HCT116 (cell line): ENCODE data around the gene CLEC4M. TPM values are rescaled to one million over a fixed set of nuclear protein-coding genes. Genes with fewer than 3 reads are reported as not detected.

ENCODE experiments used
- ATAC-seq: fragments of 200-7000 bp; cut with Tn5 transposase; 2 replicates; pipeline ENCODE4 v1.9.1; 2020; ENCODE audit warnings: mild to moderate bottlenecking, moderate library complexity
- BruUV-seq: library from RNA; stranded (reverse); fragments of 400-500 nt; replicated peaks from 2 replicates; lab custom pipeline; 2021; lab: Mats Ljungman, UMichigan
- CTCF ChIA-PET: fragments of 300-600 bp; sonication (Branson Sonifier 250); formaldehyde crosslinking; loops from one replicate; lab custom pipeline; 2021; ENCODE audit warnings: antibody characterized with exemption; lab: Charles Lee
- POLR2A ChIA-PET: fragments of 300-600, 350-600 bp; sonication (Branson Sonifier 250); formaldehyde crosslinking; loops from one replicate; lab custom pipeline; 2021; ENCODE audit warnings: antibody characterized with exemption; lab: Charles Lee
- RAD21 ChIA-PET, 2 experiments: fragments of 300-600 bp; sonication (Branson Sonifier 250); formaldehyde crosslinking; loops; one replicate each; lab custom pipeline; 2023; ENCODE audit warnings: low total read pairs in 2 of 2; ENCODE audit not compliant: uncharacterized antibody in 2 of 2, unreplicated experiment in 2 of 2, low non-redundant PET in 1 of 2; lab: Charles Lee
- DNase-seq: peaks from one replicate; pipeline ENCODE4 v3.0.0-alpha.2; 2010; ENCODE audit warnings: low read depth, low spot score
- H2AFZ ChIP-seq: fragments of 200-600 bp; shearing (Covaris generic), sonication (generic); 2 replicates; pipeline ENCODE4 v1.6.1; 2017; ENCODE audit warnings: low read depth, mixed run types, mixed read lengths, antibody characterized with exemption, low read length; ENCODE audit not compliant: poor library complexity, severe bottlenecking
- H3K27ac ChIP-seq: 2 replicates; pipeline ENCODE4 v1.5.1; 2012; ENCODE audit warnings: low read depth, low read length
- H3K27me3 ChIP-seq: fragments of 200-600 bp; sonication (generic); 2 replicates; pipeline ENCODE4 v1.6.1; 2016; ENCODE audit warnings: mixed run types, low read length, mixed read lengths; ENCODE audit not compliant: insufficient read depth
- H3K36me3 ChIP-seq, 2 experiments: fragments of 200-500 bp in 1 of 2; fragments of 200-600 bp in 1 of 2; sonication (Bioruptor generic) in 1 of 2; sonication (generic) in 1 of 2; 2 replicates each; pipeline versions ENCODE4 v1.5.1 to v1.6.1; 2014 to 2016; ENCODE audit warnings: low read length in 2 of 2, inconsistent platforms in 1 of 2, mixed read lengths in 1 of 2, mixed run types in 1 of 2; ENCODE audit not compliant: insufficient read depth in 2 of 2, control insufficient read depth in 1 of 2
- H3K4me1 ChIP-seq, 2 experiments: fragments of 200-600 bp in 1 of 2; sonication (generic) in 1 of 2; 2 replicates each; pipeline versions ENCODE4 v1.5.1 to v1.6.1; 2012 to 2017; ENCODE audit warnings: low read length in 2 of 2, inconsistent platforms in 1 of 2, mild to moderate bottlenecking in 1 of 2, mixed read lengths in 1 of 2, mixed run types in 1 of 2, moderate library complexity in 1 of 2; ENCODE audit not compliant: insufficient read depth in 2 of 2, control insufficient read depth in 1 of 2
- H3K4me2 ChIP-seq: fragments of 200-600 bp; sonication (generic); 2 replicates; pipeline ENCODE4 v1.6.1; 2017; ENCODE audit warnings: mixed run types, low read length, mixed read lengths
- H3K4me3 ChIP-seq, 2 experiments: fragments of 200-600 bp in 1 of 2; sonication (generic) in 1 of 2; replicated peaks in 1 of 2; 2 replicates each; pipeline ENCODE4 v1.5.1; 2011 to 2016; ENCODE audit warnings: low read length in 2 of 2, control low read depth in 1 of 2, low read depth in 1 of 2, mild to moderate bottlenecking in 1 of 2, mixed read lengths in 1 of 2, mixed run types in 1 of 2
- H3K79me2 ChIP-seq: fragments of 200-600 bp; sonication (generic); 2 replicates; pipeline ENCODE4 v1.6.1; 2017; ENCODE audit warnings: mild to moderate bottlenecking, mixed run types, low read length, moderate library complexity, mixed read lengths; ENCODE audit not compliant: insufficient read depth
- H3K9ac ChIP-seq: fragments of 200-600 bp; sonication (generic); 2 replicates; pipeline ENCODE4 v1.6.1; 2016; ENCODE audit warnings: low read length, mixed read lengths
- H3K9me2 ChIP-seq: fragments of 200-600 bp; sonication (generic), shearing (Covaris generic); 2 replicates; pipeline ENCODE4 v1.6.1; 2017; ENCODE audit warnings: mixed run types, mild to moderate bottlenecking, moderate library complexity; ENCODE audit not compliant: insufficient read depth
- H3K9me3 ChIP-seq, 2 experiments: fragments of 200-500 bp in 1 of 2; fragments of 200-600 bp in 1 of 2; sonication (Bioruptor generic) in 1 of 2; sonication (generic) in 1 of 2; 2 replicates each; pipeline ENCODE4 v1.6.1; 2014 to 2017; ENCODE audit warnings: low read length in 2 of 2, mixed read lengths in 2 of 2, inconsistent platforms in 1 of 2, low read depth in 1 of 2, mild to moderate bottlenecking in 1 of 2, mixed run types in 1 of 2, moderate library complexity in 1 of 2; ENCODE audit not compliant: control insufficient read depth in 1 of 2, insufficient read depth in 1 of 2
- H4K20me1 ChIP-seq: fragments of 200-600 bp; sonication (generic), shearing (Covaris generic); 2 replicates; pipeline ENCODE4 v1.6.1; 2017; ENCODE audit warnings: mixed run types, mild to moderate bottlenecking, moderate library complexity; ENCODE audit not compliant: insufficient read depth
- CBX3 ChIP-seq: IDR thresholded peaks from 2 replicates; pipeline ENCODE4 v1.6.1; 2012; ENCODE audit warnings: low read depth
- ELF1 ChIP-seq: IDR thresholded peaks from 2 replicates; pipeline ENCODE4 v1.6.1; 2012; ENCODE audit warnings: low read depth, borderline replicate concordance
- EZH2 ChIP-seq: fragments of 200-600 bp; sonication (generic); IDR thresholded peaks from 2 replicates; pipeline ENCODE4 v1.6.1; 2017; ENCODE audit warnings: antibody characterized with exemption, mixed run types
- EZH2phosphoT487 ChIP-seq: fragments of 200-600 bp; IDR thresholded peaks from 2 replicates; pipeline ENCODE4 v1.6.1; 2018; ENCODE audit warnings: antibody characterized with exemption, borderline replicate concordance
- FOSL1 ChIP-seq: IDR thresholded peaks from 2 replicates; pipeline ENCODE4 v1.6.1; 2012; ENCODE audit warnings: low read depth
- JUND ChIP-seq: IDR thresholded peaks from 2 replicates; pipeline ENCODE4 v1.6.1; 2012
- RAD21 ChIP-seq: IDR thresholded peaks from 2 replicates; pipeline ENCODE4 v1.6.1; 2012; ENCODE audit warnings: low read depth, mild to moderate bottlenecking
- SIN3A ChIP-seq: IDR thresholded peaks from 2 replicates; pipeline ENCODE4 v1.6.1; 2012; ENCODE audit warnings: low read depth
- SP1 ChIP-seq: IDR thresholded peaks from 2 replicates; pipeline ENCODE4 v1.6.1; 2012; ENCODE audit warnings: low read depth
- SRF ChIP-seq: IDR thresholded peaks from 2 replicates; pipeline ENCODE4 v1.6.1; 2012; ENCODE audit warnings: low read depth
- YY1 ChIP-seq: IDR thresholded peaks from 2 replicates; pipeline ENCODE4 v1.6.1; 2011; ENCODE audit warnings: low read length, low read depth, moderate library complexity, mild to moderate bottlenecking; ENCODE audit not compliant: insufficient replicate concordance; ENCODE audit errors: extremely low read depth
- ZFX ChIP-seq: fragments of 450-650 bp; IDR thresholded peaks from 2 replicates; pipeline ENCODE4 v1.6.1; 2017
- ZNF274 ChIP-seq: fragments of 200-500 bp; sonication (Bioruptor generic); IDR thresholded peaks from 2 replicates; pipeline ENCODE4 v1.6.1; 2014; ENCODE audit warnings: mild to moderate bottlenecking, low read depth, low read length, inconsistent platforms
- intact Hi-C: fragments of 100-400 bp; cut with micrococcal nuclease; formaldehyde crosslinking; loops from 2 replicates; pipeline ENCODE4 v1.10.0; 2022
- total RNA-seq: library from RNA; stranded (reverse); gene quantifications from one replicate; pipeline ENCODE4 v1.2.1, GENCODE V29; 2021; ENCODE audit not compliant: unreplicated experiment
- TF ChIP-seq, protein P1 (sequence below): IDR thresholded peaks from 2 replicates; pipeline ENCODE4 v1.6.1; 2012
- TF ChIP-seq, protein P2 (sequence below): IDR thresholded peaks from 2 replicates; pipeline ENCODE4 v1.6.1; 2012

CLEC4M gene
- total RNA-seq, 1 experiment from 2014 or later: not detected

DNA sequence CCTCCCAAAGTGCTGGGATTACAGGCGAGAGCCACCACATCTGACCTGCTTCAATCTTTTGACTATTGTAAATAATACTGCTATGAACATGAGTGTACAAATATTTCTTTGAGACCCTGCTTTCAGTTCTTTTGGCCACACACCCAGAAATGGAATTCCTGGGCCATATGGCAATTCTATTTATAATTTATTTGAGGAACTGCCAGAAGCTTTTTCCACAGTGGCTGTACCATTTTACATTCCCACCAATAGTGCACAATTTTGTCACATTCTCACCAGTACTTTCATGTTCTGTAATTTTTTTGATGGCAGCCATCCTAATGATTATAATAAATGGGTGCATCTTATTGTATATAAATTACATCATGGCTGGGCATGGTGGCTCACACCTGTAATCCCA, 47.4 kb upstream of the CLEC4M start:
- no TSS peak for BruUV-seq
- Histone ChIP-seq H4K20me1 (no peaks in the 10 kb centered on the region), H3K4me2 (no peak overlapping the region), H3K36me3 (no peaks in the 10 kb centered on the region), H3K27ac (no peak overlapping the region), H3K4me1 (no peaks in the 10 kb centered on the region), H2AFZ (no peak overlapping the region), H3K9me3 (peaks cover 0 to 7% of the 10 kb centered on the region in 2 experiments; a peak in 1 of 4 replicates), H3K4me3 (no peak overlapping the region), H3K9me2 (no peaks in the 10 kb centered on the region), H3K79me2 (no peaks in the 10 kb centered on the region), H3K27me3 (no peaks in the 10 kb centered on the region), H3K9ac (no peak overlapping the region)
- POLR2A ChIA-PET: no interaction called here
- intact Hi-C loops: no loop called here
- RAD21 ChIA-PET: no interaction called here
- CTCF ChIA-PET: no interaction called here
- no peak for DNase-seq
- TF ChIP-seq CBX3: no peak
- no peak for TF ChIP-seq ELF1
- no peak for TF ChIP-seq SRF
- no peak for TF ChIP-seq EZH2
- TF ChIP-seq RAD21: no peak
- no peak for ATAC-seq

DNA sequence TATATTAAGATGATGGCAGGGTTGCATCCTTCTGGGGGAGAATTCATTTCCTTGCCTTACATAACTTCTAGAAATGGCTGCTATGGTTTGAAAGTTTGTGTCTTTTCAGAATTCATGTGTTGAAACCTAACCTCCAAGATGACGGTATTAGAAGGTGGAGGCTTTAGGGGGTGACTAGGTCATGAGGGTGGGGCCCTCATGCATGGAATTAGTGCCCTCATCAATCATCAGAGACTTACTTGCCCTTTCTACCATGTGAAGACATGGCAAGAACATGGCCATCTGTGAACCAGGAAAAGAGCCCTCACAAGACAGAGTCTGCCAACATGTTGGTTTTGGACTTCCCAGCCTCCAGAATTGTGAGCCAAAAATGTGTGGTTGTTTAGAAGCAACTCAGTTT, 46.3 kb upstream of the CLEC4M start:
- Histone ChIP-seq H3K79me2 (no peaks in the 10 kb centered on the region), H3K27ac (no peak overlapping the region), H3K4me2 (no peak overlapping the region), H3K4me3 (no peak overlapping the region), H3K9ac (no peak overlapping the region), H2AFZ (no peak overlapping the region), H3K36me3 (no peaks in the 10 kb centered on the region), H3K9me2 (no peaks in the 10 kb centered on the region), H3K4me1 (no peaks in the 10 kb centered on the region), H4K20me1 (no peaks in the 10 kb centered on the region), H3K27me3 (no peaks in the 10 kb centered on the region), H3K9me3 (peaks cover 0 to 7% of the 10 kb centered on the region in 2 experiments; a peak in 1 of 4 replicates)
- ChIA-PET RAD21 (no interaction called here), CTCF (no interaction called here), POLR2A (no interaction called here)
- TF ChIP-seq ZFX (no peak), SIN3A (no peak), YY1 (no peak), ELF1 (no peak), FOSL1 (no peak), RAD21 (no peak), JUND (no peak), SP1 (no peak), EZH2phosphoT487 (no peak), ZNF274 (no peak)
- TF ChIP-seq, protein P1, sequence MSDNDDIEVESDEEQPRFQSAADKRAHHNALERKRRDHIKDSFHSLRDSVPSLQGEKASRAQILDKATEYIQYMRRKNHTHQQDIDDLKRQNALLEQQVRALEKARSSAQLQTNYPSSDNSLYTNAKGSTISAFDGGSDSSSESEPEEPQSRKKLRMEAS: no peak
- TF ChIP-seq, protein P2, sequence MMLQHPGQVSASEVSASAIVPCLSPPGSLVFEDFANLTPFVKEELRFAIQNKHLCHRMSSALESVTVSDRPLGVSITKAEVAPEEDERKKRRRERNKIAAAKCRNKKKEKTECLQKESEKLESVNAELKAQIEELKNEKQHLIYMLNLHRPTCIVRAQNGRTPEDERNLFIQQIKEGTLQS: no peak
- intact Hi-C loops: no loop called here
- no peak for ATAC-seq
- no peak for DNase-seq
- BruUV-seq: no TSS peak
